ENCODE results near the gene SAMD3.
"Not testable (repeated sequence)": the region's sequence is repeated elsewhere in the genome, so short reads cannot be mapped to it uniquely, and the experiment has no call there.

SAMD3 gene

DNA sequence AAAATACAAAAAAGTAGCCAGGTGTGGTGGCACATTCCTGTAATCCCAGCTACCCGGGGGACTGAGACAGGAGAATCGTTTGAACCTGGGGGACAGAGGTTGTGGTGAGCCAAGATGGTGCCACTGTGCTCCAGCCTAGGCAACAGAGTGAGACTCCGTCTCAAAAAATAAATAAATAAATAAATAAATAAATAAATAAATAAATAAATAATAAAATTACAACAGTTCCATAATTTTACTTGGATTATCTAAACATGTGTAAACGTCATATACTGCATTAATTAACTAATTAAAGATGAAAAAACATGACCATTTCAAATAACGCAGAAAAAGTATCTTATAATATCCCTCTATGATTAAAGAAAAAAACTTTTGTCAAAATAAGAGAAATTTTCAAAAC is 65.8 kb downstream of the SAMD3 start:
- no peak for TF ChIP-seq CTCF (conservative IDR thresholded peaks at IDR 0.05; ENCODE audit: low read depth, low read length)
- no peaks in the 10 kb centered on the region for H3K79me2 ChIP-seq (ENCODE audit: insufficient read depth, low read depth)
- H3K9ac ChIP-seq = no peak overlapping the region
- no peaks in the 10 kb centered on the region for H3K27me3 ChIP-seq (ENCODE audit: insufficient read depth, low read depth)
- no peaks in the 10 kb centered on the region for H3K4me1 ChIP-seq (ENCODE audit: low read depth, poor library complexity, severe bottlenecking)
- H3K27ac ChIP-seq = no peak overlapping the region
- no peaks in the 10 kb centered on the region for H3K36me3 ChIP-seq (ENCODE audit: insufficient read depth)
- H3K4me2 ChIP-seq = no peak overlapping the region
- H4K20me1 ChIP-seq (ENCODE audit: insufficient read depth) = no peaks in the 10 kb centered on the region
- H2AFZ ChIP-seq (ENCODE audit: low read depth) = no peak overlapping the region
- no peak overlapping the region for H3K4me3 ChIP-seq (IDR thresholded peaks at IDR 0.05; ENCODE audit: insufficient read depth, low read depth, low read length)

DNA sequence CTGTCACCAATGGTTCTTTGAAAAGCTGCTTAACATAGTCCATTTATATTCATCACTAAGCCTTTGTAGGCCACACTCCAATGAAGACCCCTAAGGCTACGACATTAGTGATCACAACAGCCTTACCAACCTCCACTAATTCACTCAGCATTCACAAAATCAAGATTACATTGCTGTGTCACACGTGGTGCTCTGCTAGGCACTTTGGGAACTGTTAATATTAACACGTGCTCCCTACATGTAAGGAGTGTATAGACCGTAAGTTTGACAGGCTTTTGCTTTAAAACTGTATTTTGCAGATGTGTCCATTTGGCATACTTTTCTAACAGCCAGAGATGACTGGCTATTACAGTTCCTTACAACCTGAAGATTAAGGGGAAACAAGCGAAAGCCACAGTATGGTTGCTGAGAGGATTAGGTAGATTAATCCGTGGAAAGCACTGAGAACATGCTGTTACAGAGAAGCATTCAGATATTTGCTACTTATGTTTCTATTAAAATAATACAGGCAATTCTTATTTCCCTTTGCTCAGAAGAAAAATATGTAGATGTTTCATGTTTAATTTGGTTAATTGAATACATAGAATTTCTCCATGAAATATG is 69.7 kb downstream of the SAMD3 start:
- no peaks in the 10 kb centered on the region for H3K79me2 ChIP-seq (ENCODE audit: insufficient read depth, low read depth)
- H3K4me1 ChIP-seq (ENCODE audit: low read depth, poor library complexity, severe bottlenecking) = no peaks in the 10 kb centered on the region
- no peak overlapping the region for H3K9ac ChIP-seq
- no peaks in the 10 kb centered on the region for H3K36me3 ChIP-seq (ENCODE audit: insufficient read depth)
- H2AFZ ChIP-seq (ENCODE audit: low read depth) = no peak overlapping the region
- no peak overlapping the region for H3K27ac ChIP-seq
- H3K4me2 ChIP-seq = no peak overlapping the region
- no peaks in the 10 kb centered on the region for H3K27me3 ChIP-seq (ENCODE audit: insufficient read depth, low read depth)
- H3K4me3 ChIP-seq (IDR thresholded peaks at IDR 0.05; ENCODE audit: insufficient read depth, low read depth, low read length) = no peak overlapping the region
- no peak for TF ChIP-seq CTCF (conservative IDR thresholded peaks at IDR 0.05; ENCODE audit: low read depth, low read length)
- H4K20me1 ChIP-seq (ENCODE audit: insufficient read depth) = no peaks in the 10 kb centered on the region

- no peak for TF ChIP-seq CTCF (conservative IDR thresholded peaks at IDR 0.05; ENCODE audit: low read depth, low read length)
- H3K4me2 ChIP-seq = no peak overlapping the region
- no peak overlapping the region for H3K27ac ChIP-seq
Observed at GRCh38 chr6:130150906-130151305, 71.8 kb downstream of the SAMD3 start.

DNA sequence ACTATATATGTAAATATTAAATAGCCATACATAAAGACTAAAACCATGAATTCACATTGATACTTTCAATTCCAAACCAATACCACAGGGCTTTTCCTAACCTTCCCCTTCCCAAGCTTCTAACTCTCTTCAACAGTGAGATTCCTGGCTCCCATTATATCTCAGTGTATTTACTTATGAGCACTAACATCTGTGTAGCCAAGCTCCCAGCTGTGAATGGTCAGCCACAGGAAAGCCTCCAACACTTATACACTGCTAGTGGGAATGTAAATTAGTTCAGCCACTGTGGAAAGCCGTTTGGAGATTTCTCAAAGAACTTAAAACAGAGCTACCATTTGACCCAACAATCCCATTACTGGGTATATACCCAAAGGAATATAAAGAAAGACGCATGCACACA is 73.7 kb downstream of the SAMD3 start:
- not testable (repeated sequence) for H3K27ac ChIP-seq; H3K9ac ChIP-seq; H3K36me3 ChIP-seq (ENCODE audit: insufficient read depth); H4K20me1 ChIP-seq (ENCODE audit: insufficient read depth); H3K79me2 ChIP-seq (ENCODE audit: insufficient read depth, low read depth); H3K4me3 ChIP-seq (IDR thresholded peaks at IDR 0.05; ENCODE audit: insufficient read depth, low read depth, low read length); H3K4me1 ChIP-seq (ENCODE audit: low read depth, poor library complexity, severe bottlenecking); H3K27me3 ChIP-seq (ENCODE audit: insufficient read depth, low read depth); H3K4me2 ChIP-seq; H2AFZ ChIP-seq (ENCODE audit: low read depth)

More at GRCh38 chr6:130150906-130151305, 71.8 kb downstream of the SAMD3 start:
- Histone ChIP-seq H3K36me3 (ENCODE audit: insufficient read depth) (no peaks in the 10 kb centered on the region), H3K79me2 (ENCODE audit: insufficient read depth, low read depth) (no peaks in the 10 kb centered on the region), H2AFZ (ENCODE audit: low read depth) (no peak overlapping the region), H3K27me3 (ENCODE audit: insufficient read depth, low read depth) (no peaks in the 10 kb centered on the region), H4K20me1 (ENCODE audit: insufficient read depth) (no peaks in the 10 kb centered on the region), H3K4me3 (IDR thresholded peaks at IDR 0.05; ENCODE audit: insufficient read depth, low read depth, low read length) (no peak overlapping the region), H3K4me1 (ENCODE audit: low read depth, poor library complexity, severe bottlenecking) (no peaks in the 10 kb centered on the region), H3K9ac (no peak overlapping the region)

DNA sequence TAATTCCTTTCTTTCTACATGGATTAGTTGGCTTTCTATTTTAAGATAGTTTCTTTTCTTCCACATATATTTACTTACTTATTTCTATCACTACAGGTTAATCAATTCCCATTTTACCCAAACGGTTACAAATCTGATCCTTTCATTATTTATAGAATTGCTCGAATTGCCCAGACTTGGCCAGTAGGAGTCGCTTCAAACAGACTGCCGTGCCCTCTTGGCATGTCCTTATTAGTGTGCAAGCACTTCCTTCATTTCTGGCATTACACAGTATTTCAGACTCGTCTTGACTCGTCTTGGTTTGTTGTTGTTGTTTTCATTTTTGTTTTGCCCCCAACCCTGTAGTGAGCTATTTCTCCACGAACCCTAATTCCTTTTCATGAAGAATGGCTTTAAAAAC is 74.6 kb downstream of the SAMD3 start:
- Histone ChIP-seq H3K36me3 (ENCODE audit: insufficient read depth) (no peaks in the 10 kb centered on the region), H3K9ac (no peak overlapping the region)

More for the DNA sequence above, 74.6 kb downstream of the SAMD3 start:
- Histone ChIP-seq H3K27me3 (ENCODE audit: insufficient read depth, low read depth) (no peaks in the 10 kb centered on the region), H4K20me1 (ENCODE audit: insufficient read depth) (no peaks in the 10 kb centered on the region), H3K4me3 (IDR thresholded peaks at IDR 0.05; ENCODE audit: insufficient read depth, low read depth, low read length) (no peak overlapping the region), H3K4me2 (no peak overlapping the region), H3K79me2 (ENCODE audit: insufficient read depth, low read depth) (no peaks in the 10 kb centered on the region), H3K27ac (no peak overlapping the region), H2AFZ (ENCODE audit: low read depth) (no peak overlapping the region), H3K4me1 (ENCODE audit: low read depth, poor library complexity, severe bottlenecking) (no peaks in the 10 kb centered on the region)
- TF ChIP-seq CTCF (conservative IDR thresholded peaks at IDR 0.05; ENCODE audit: low read depth, low read length) = peak; percentile 45; the same call in 1 of the 2 replicates
